HEK293T (cell line): ENCODE data around the gene RNF175.

Source experiments
- HDGF ChIP-seq: fragments of 450-650 bp; IDR thresholded peaks from 2 replicates; pipeline ENCODE4 v1.6.1; 2017; ENCODE audit warnings: antibody characterized with exemption, borderline replicate concordance
- SP1 ChIP-seq: fragments of 450-650 bp; IDR thresholded peaks from 2 replicates; pipeline ENCODE4 v1.6.1; 2017
- TARDBP ChIP-seq: fragments of 450-650 bp; IDR thresholded peaks from 2 replicates; pipeline ENCODE4 v1.6.1; 2016
- TF ChIP-seq, protein P1 (sequence below): fragments of 450-650 bp; IDR thresholded peaks from 2 replicates; pipeline ENCODE4 v1.6.1; 2016

GRCh38 chr4:153787575-153787974 is 27.8 kb upstream of the RNF175 start:
- TF ChIP-seq TARDBP (no peak), SP1 (no peak), HDGF (no peak)
- TF ChIP-seq, protein P1, sequence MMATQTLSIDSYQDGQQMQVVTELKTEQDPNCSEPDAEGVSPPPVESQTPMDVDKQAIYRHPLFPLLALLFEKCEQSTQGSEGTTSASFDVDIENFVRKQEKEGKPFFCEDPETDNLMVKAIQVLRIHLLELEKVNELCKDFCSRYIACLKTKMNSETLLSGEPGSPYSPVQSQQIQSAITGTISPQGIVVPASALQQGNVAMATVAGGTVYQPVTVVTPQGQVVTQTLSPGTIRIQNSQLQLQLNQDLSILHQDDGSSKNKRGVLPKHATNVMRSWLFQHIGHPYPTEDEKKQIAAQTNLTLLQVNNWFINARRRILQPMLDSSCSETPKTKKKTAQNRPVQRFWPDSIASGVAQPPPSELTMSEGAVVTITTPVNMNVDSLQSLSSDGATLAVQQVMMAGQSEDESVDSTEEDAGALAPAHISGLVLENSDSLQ: no peak
